Measurements from ENCODE around the gene ORMDL1. TPM values are rescaled to one million over a fixed set of nuclear protein-coding genes. Genes with fewer than 3 reads are reported as not detected.

The ORMDL1 gene
- total and polyA plus RNA-seq, 4 donors, result 22.1 to 64.9 (median 34.2) TPM

DNA sequence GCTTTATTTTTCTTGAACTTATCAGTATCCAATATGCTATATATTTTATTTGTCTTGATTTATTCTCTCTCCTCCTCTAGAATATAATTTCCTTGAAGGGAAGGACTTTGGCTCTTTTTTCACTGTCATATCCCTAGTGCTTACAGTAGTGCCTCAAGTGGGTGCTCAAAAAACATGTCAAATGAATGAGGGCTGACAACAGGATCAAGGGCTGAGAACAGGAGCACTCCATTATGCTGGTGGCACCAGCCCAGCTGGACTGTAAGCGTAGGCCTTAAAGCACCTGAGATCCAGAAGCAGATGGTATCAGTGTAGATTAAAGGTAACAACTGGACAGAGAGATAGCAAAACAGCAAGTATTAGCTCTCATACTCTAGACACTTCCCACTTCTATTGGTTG lies 46.4 kb upstream of the ORMDL1 start:
- Histone ChIP-seq H3K9me3 (ENCODE audit: control insufficient read depth in 4 of 4, low read length in 3 of 4) (no peaks in the 10 kb centered on the region), H3K36me3 (ENCODE audit: control insufficient read depth in 4 of 4, insufficient read depth in 3 of 4, low read depth in 1 of 4, low read length in 3 of 4) (peaks cover 0 to 3% (median under 1%) of the 10 kb centered on the region in 4 donors)
- WGBS, result 99% methylated on average over 1 of the region's 1 CpG

More for the DNA sequence above, 46.4 kb upstream of the ORMDL1 start:
- TF ChIP-seq, protein P1, sequence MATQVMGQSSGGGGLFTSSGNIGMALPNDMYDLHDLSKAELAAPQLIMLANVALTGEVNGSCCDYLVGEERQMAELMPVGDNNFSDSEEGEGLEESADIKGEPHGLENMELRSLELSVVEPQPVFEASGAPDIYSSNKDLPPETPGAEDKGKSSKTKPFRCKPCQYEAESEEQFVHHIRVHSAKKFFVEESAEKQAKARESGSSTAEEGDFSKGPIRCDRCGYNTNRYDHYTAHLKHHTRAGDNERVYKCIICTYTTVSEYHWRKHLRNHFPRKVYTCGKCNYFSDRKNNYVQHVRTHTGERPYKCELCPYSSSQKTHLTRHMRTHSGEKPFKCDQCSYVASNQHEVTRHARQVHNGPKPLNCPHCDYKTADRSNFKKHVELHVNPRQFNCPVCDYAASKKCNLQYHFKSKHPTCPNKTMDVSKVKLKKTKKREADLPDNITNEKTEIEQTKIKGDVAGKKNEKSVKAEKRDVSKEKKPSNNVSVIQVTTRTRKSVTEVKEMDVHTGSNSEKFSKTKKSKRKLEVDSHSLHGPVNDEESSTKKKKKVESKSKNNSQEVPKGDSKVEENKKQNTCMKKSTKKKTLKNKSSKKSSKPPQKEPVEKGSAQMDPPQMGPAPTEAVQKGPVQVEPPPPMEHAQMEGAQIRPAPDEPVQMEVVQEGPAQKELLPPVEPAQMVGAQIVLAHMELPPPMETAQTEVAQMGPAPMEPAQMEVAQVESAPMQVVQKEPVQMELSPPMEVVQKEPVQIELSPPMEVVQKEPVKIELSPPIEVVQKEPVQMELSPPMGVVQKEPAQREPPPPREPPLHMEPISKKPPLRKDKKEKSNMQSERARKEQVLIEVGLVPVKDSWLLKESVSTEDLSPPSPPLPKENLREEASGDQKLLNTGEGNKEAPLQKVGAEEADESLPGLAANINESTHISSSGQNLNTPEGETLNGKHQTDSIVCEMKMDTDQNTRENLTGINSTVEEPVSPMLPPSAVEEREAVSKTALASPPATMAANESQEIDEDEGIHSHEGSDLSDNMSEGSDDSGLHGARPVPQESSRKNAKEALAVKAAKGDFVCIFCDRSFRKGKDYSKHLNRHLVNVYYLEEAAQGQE (IDR thresholded peaks at IDR 0.05), result no peak
- TF ChIP-seq JUND (IDR thresholded peaks at IDR 0.05) (no peak), HNF4A (conservative IDR thresholded peaks at IDR 0.05) (no peak), TAF1 (conservative IDR thresholded peaks at IDR 0.05) (no peak), YY1 (IDR thresholded peaks at IDR 0.05) (no peak), HNF4G (IDR thresholded peaks at IDR 0.05) (no peak), SP1 (IDR thresholded peaks at IDR 0.05) (no peak), RXRA (IDR thresholded peaks at IDR 0.05) (no peak), RAD21 (IDR thresholded peaks at IDR 0.05) (no peak), FOXA1 (IDR thresholded peaks at IDR 0.05) (no peak), EGR1 (IDR thresholded peaks at IDR 0.05; ENCODE audit: low read depth in 2 of 2) (no peak), NR2F2 (IDR thresholded peaks at IDR 0.05) (no peak), GABPA (IDR thresholded peaks at IDR 0.05 in 1 of 2, conservative IDR thresholded peaks at IDR 0.05 in 1 of 2) (no peak)
- TF ChIP-seq, protein P2, sequence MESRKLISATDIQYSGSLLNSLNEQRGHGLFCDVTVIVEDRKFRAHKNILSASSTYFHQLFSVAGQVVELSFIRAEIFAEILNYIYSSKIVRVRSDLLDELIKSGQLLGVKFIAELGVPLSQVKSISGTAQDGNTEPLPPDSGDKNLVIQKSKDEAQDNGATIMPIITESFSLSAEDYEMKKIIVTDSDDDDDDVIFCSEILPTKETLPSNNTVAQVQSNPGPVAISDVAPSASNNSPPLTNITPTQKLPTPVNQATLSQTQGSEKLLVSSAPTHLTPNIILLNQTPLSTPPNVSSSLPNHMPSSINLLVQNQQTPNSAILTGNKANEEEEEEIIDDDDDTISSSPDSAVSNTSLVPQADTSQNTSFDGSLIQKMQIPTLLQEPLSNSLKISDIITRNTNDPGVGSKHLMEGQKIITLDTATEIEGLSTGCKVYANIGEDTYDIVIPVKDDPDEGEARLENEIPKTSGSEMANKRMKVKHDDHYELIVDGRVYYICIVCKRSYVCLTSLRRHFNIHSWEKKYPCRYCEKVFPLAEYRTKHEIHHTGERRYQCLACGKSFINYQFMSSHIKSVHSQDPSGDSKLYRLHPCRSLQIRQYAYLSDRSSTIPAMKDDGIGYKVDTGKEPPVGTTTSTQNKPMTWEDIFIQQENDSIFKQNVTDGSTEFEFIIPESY (IDR thresholded peaks at IDR 0.05), result no peak
- TF ChIP-seq, protein P3, sequence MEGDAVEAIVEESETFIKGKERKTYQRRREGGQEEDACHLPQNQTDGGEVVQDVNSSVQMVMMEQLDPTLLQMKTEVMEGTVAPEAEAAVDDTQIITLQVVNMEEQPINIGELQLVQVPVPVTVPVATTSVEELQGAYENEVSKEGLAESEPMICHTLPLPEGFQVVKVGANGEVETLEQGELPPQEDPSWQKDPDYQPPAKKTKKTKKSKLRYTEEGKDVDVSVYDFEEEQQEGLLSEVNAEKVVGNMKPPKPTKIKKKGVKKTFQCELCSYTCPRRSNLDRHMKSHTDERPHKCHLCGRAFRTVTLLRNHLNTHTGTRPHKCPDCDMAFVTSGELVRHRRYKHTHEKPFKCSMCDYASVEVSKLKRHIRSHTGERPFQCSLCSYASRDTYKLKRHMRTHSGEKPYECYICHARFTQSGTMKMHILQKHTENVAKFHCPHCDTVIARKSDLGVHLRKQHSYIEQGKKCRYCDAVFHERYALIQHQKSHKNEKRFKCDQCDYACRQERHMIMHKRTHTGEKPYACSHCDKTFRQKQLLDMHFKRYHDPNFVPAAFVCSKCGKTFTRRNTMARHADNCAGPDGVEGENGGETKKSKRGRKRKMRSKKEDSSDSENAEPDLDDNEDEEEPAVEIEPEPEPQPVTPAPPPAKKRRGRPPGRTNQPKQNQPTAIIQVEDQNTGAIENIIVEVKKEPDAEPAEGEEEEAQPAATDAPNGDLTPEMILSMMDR (IDR thresholded peaks at IDR 0.05; ENCODE audit: low read depth, low read length, missing input control), result no peak
- TF ChIP-seq, protein P4, sequence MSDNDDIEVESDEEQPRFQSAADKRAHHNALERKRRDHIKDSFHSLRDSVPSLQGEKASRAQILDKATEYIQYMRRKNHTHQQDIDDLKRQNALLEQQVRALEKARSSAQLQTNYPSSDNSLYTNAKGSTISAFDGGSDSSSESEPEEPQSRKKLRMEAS (IDR thresholded peaks at IDR 0.05), result no peak
- TF ChIP-seq, protein P5, sequence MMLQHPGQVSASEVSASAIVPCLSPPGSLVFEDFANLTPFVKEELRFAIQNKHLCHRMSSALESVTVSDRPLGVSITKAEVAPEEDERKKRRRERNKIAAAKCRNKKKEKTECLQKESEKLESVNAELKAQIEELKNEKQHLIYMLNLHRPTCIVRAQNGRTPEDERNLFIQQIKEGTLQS (IDR thresholded peaks at IDR 0.05), result no peak
- Histone ChIP-seq H3K4me3 (ENCODE audit: low read depth in 1 of 3, low read length in 3 of 3) (no peak overlapping the region), H3K27me3 (ENCODE audit: control insufficient read depth in 4 of 4, insufficient read depth in 4 of 4, low read length in 3 of 4) (no peaks in the 10 kb centered on the region), H3K27ac (ENCODE audit: low read depth in 1 of 2, low read length in 2 of 2) (no peak overlapping the region), H3K9ac (ENCODE audit: low read depth in 1 of 2, low read length in 2 of 2) (no peak overlapping the region), H3K4me1 (ENCODE audit: control insufficient read depth in 4 of 4, insufficient read depth in 4 of 4, low read length in 3 of 4) (no peaks in the 10 kb centered on the region)
- DNase-seq (ENCODE audit: low spot score), result no peak
